ENCODE results near the gene CCDC30. TPM values are rescaled to one million over a fixed set of nuclear protein-coding genes. Genes with fewer than 3 reads are reported as not detected.

Gene CCDC30
- total and polyA plus RNA-seq, 2 experiments from 2014 or later, result 2.6 to 12.9 TPM

- Histone ChIP-seq H3K36me3 (replicated peaks; ENCODE audit: insufficient read depth, low read depth) (no peaks in the 10 kb centered on the region), H2AFZ (no peak overlapping the region), H3K27me3 (no peaks in the 10 kb centered on the region), H3K4me1 (ENCODE audit: insufficient read depth) (no peaks in the 10 kb centered on the region), H3K27ac (no peak overlapping the region), H3K9me2 (replicated peaks; ENCODE audit: insufficient read depth) (no peaks in the 10 kb centered on the region), H3K4me3 (no peak overlapping the region), H3K9me3 (ENCODE audit: low read depth) (no peaks in the 10 kb centered on the region), H4K20me1 (ENCODE audit: insufficient read depth, poor library complexity, severe bottlenecking) (peaks cover 7% of the 10 kb centered on the region), H3K4me2 (no peak overlapping the region), H3K79me2 (peaks cover 64% of the 10 kb centered on the region)
- no peak for DNase-seq (ENCODE audit: low spot score)
- TF ChIP-seq EZH2 (IDR thresholded peaks at IDR 0.05; ENCODE audit: borderline replicate concordance), result no peak
- no peak for TF ChIP-seq CTCF (IDR thresholded peaks at IDR 0.05; ENCODE audit: poor library complexity)
- no peak for TF ChIP-seq EZH2phosphoT487 (IDR thresholded peaks at IDR 0.05; ENCODE audit: low read depth, severe bottlenecking, unreplicated experiment)
Measured at GRCh38 chr1:42700006-42700405, 236.9 kb downstream of the CCDC30 start.

DNA sequence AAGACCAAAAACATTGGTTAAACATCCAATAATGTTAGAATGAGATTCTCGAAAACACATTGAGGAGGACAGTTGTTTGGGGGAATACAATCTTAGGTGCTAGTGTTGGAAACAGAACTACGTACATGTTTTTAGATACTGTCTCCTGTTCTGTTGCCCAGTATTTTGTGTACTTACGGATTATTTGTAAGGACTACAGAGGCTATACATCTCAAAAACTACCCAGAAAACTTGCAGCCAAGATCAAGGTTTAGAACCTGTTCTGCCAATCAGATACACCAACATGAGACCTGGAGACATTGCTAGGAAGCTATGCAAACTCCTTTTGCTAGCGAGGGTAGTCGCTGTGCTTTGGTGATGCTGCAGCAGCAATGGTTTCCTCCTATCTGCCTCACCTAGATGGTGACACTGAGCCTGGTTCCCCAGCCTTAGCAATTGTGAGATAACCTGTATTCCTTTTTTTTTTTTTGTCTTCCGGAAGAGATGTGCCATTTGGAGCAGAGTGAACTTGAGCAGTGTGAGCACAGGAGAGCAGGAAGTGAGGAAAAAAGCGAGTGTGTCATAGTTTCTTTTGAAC, 240.9 kb downstream of the CCDC30 start:
- peaks cover 4% of the 10 kb centered on the region for H3K36me3 ChIP-seq (replicated peaks; ENCODE audit: insufficient read depth, low read depth)
- no peak for TF ChIP-seq EZH2phosphoT487 (IDR thresholded peaks at IDR 0.05; ENCODE audit: low read depth, severe bottlenecking, unreplicated experiment)
- no peak for TF ChIP-seq CTCF (IDR thresholded peaks at IDR 0.05; ENCODE audit: poor library complexity)
- no peak for TF ChIP-seq EZH2 (IDR thresholded peaks at IDR 0.05; ENCODE audit: borderline replicate concordance)

More for the DNA sequence above, 240.9 kb downstream of the CCDC30 start:
- Histone ChIP-seq H3K4me1 (ENCODE audit: insufficient read depth) (no peaks in the 10 kb centered on the region), H3K27me3 (no peaks in the 10 kb centered on the region), H3K79me2 (peaks cover 39% of the 10 kb centered on the region), H3K4me2 (no peak overlapping the region), H4K20me1 (ENCODE audit: insufficient read depth, poor library complexity, severe bottlenecking) (no peaks in the 10 kb centered on the region), H3K4me3 (no peak overlapping the region), H3K27ac (no peak overlapping the region), H3K9me2 (replicated peaks; ENCODE audit: insufficient read depth) (no peaks in the 10 kb centered on the region), H2AFZ (no peak overlapping the region), H3K9me3 (ENCODE audit: low read depth) (no peaks in the 10 kb centered on the region)
- WGBS (ENCODE audit: low lambda C conversion rate, missing lambda C conversion rate), result 96% methylated on average over 7 of the region's 7 CpGs
- no peak for DNase-seq (ENCODE audit: low spot score)

Small RNA genes within 50 kb of the gene (small RNA-seq; reads per million reads assigned to genes)
- gene RNU6-536P (not detected), gene TMSB4XP1 (not detected)

Other genes starting within 250 kb of the CCDC30 start
- 39.0 and 47.9 TPM in 2 replicates for gene FOXJ3, start 128.1 kb upstream of the CCDC30 start, total RNA-seq
- gene FOXJ3, start 128.1 kb upstream of the CCDC30 start, polyA plus RNA-seq, result 17.6 and 19.0 TPM in 2 replicates
- gene RIMKLA, start 82.5 kb upstream of the CCDC30 start, total RNA-seq, result 1.1 and 1.4 TPM in 2 replicates
- 0.66 and 2.3 TPM in 2 replicates for gene RIMKLA, start 82.5 kb upstream of the CCDC30 start, polyA plus RNA-seq
- gene ZMYND12, start 7.3 kb upstream of the CCDC30 start, total RNA-seq, result 0.12 and 0.57 TPM in 2 replicates
- gene ZMYND12, start 7.3 kb upstream of the CCDC30 start, polyA plus RNA-seq, result 0.74 and 0.87 TPM in 2 replicates
- gene PPCS, start 6.7 kb upstream of the CCDC30 start, total RNA-seq, result 79.0 and 86.3 TPM in 2 replicates
- 90.1 and 98.6 TPM in 2 replicates for gene PPCS, start 6.7 kb upstream of the CCDC30 start, polyA plus RNA-seq
- 35.6 and 36.4 TPM in 2 replicates for gene PPIH, start 195.1 kb downstream of the CCDC30 start, total RNA-seq
- gene PPIH, start 195.1 kb downstream of the CCDC30 start, polyA plus RNA-seq, result 26.1 and 30.7 TPM in 2 replicates
- gene YBX1, start 219.1 kb downstream of the CCDC30 start, total RNA-seq, result 418 and 428 TPM in 2 replicates
- 177 and 183 TPM in 2 replicates for gene YBX1, start 219.1 kb downstream of the CCDC30 start, polyA plus RNA-seq

Measured in hepatocyte (in vitro differentiated cells).